BJ (cell line): ENCODE results near the gene SNX8. TPM values are rescaled to one million over a fixed set of nuclear protein-coding genes. Genes with fewer than 3 reads are reported as not detected.

Experiments
- CTCF ChIA-PET: fragments of 350-600 bp; formaldehyde crosslinking; extraction: SDS; loops from one replicate; lab custom pipeline; 2021; ENCODE audit warnings: antibody characterized with exemption, inconsistent platforms; lab: Yijun Ruan, JAX
- POLR2A ChIA-PET: fragments of 300-600 bp; sonication (Branson Sonifier 250); formaldehyde crosslinking; extraction: SDS; loops from one replicate; lab custom pipeline; 2021; ENCODE audit warnings: antibody characterized with exemption; lab: Charles Lee
- DNase-seq: peaks from one replicate; pipeline ENCODE4 v3.0.0-alpha.2; 2011; ENCODE audit warnings: low read depth
- H3K27me3 ChIP-seq: 2 replicates; pipeline ENCODE4 v1.6.0; 2011; ENCODE audit warnings: low read length; ENCODE audit not compliant: control insufficient read depth, insufficient read depth
- H3K36me3 ChIP-seq: 2 replicates; pipeline ENCODE4 v1.5.1; 2011; ENCODE audit warnings: low read length; ENCODE audit not compliant: control insufficient read depth, insufficient read depth
- H3K4me3 ChIP-seq: 2 replicates; pipeline ENCODE4 v1.5.1; 2011; ENCODE audit warnings: low read depth, mild to moderate bottlenecking, control low read depth, low read length
- CTCF ChIP-seq: IDR thresholded peaks from 2 replicates; pipeline ENCODE4 v1.5.1; 2011; ENCODE audit warnings: low read depth, mild to moderate bottlenecking, control low read depth, inconsistent platforms, low read length, moderate library complexity; ENCODE audit not compliant: insufficient read depth
- polyA plus RNA-seq: library from polyadenylated mRNA; depleted of rRNA; stranded (reverse); fragments of >200 nt; gene quantifications from 2 replicates; pipeline ENCODE4 v1.2.3, GENCODE V29; 2011

Gene SNX8
- polyA plus RNA-seq, 1 experiment = 62.1 TPM

- TF ChIP-seq CTCF = no peak
- POLR2A ChIA-PET = no interaction called here
- no peak for DNase-seq
- H3K36me3 ChIP-seq = peaks cover 43% of the 10 kb centered on the region
- CTCF ChIA-PET = no interaction called here
- no peaks in the 10 kb centered on the region for H3K27me3 ChIP-seq
- no peak overlapping the region for H3K4me3 ChIP-seq
Measured at GRCh38 chr7:2220506-2220905, 93.7 kb downstream of the SNX8 start.

GRCh38 chr7:2220030-2220429, 94.2 kb downstream of the SNX8 start:
- TF ChIP-seq CTCF = no peak
- Histone ChIP-seq H3K27me3 (no peaks in the 10 kb centered on the region), H3K4me3 (no peak overlapping the region), H3K36me3 (peaks cover 39% of the 10 kb centered on the region)
- ChIA-PET POLR2A (no interaction called here), CTCF (no interaction called here)
- DNase-seq = no peak

- no peak for TF ChIP-seq CTCF
- CTCF ChIA-PET = no interaction called here
- DNase-seq = no peak
- H3K27me3 ChIP-seq = no peaks in the 10 kb centered on the region
- H3K4me3 ChIP-seq = no peak overlapping the region
- H3K36me3 ChIP-seq = peaks cover 38% of the 10 kb centered on the region
- POLR2A ChIA-PET = no interaction called here
Measured at GRCh38 chr7:2219606-2220005, 94.6 kb downstream of the SNX8 start.

- no peak for TF ChIP-seq CTCF
- no peak for DNase-seq
- H3K27me3 ChIP-seq = no peaks in the 10 kb centered on the region
- peaks cover 41% of the 10 kb centered on the region for H3K36me3 ChIP-seq
- no peak overlapping the region for H3K4me3 ChIP-seq
- ChIA-PET POLR2A (no interaction called here), CTCF (no interaction called here)
Measured at GRCh38 chr7:2219136-2219535, 95.1 kb downstream of the SNX8 start.

- no peaks in the 10 kb centered on the region for H3K27me3 ChIP-seq
- no peak for TF ChIP-seq CTCF
- CTCF ChIA-PET = no interaction called here
- peaks cover 41% of the 10 kb centered on the region for H3K36me3 ChIP-seq
- DNase-seq = no peak
- H3K4me3 ChIP-seq = no peak overlapping the region
- POLR2A ChIA-PET = no interaction called here
Measured at GRCh38 chr7:2218444-2218785, 95.8 kb downstream of the SNX8 start.
